Hematopoietic multipotent progenitor cell treated with erythropoietin and hydrocortisone succinate and interleukin-3 and kit ligand, for 6 days (in vitro differentiated cells): ENCODE data around the gene CCDC192.
"Not testable (repeated sequence)": the region's sequence is repeated elsewhere in the genome, so short reads cannot be mapped to it uniquely, and the experiment has no call there.

Experiments used
- DNase-seq: peaks from one replicate; pipeline ENCODE4 v3.0.0-alpha.2; 2015

CCDC192 gene

GRCh38 chr5:127769386-127769785 lies 66.2 kb downstream of the CCDC192 start:
- DNase-seq = no peak

- no peak for DNase-seq
These were observed 67.1 kb downstream of the CCDC192 start for GRCh38 chr5:127770272-127770671.

- DNase-seq = no peak
These were observed 69.3 kb downstream of the CCDC192 start for GRCh38 chr5:127772531-127772930.

- no peak for DNase-seq
These were observed 71.0 kb downstream of the CCDC192 start for GRCh38 chr5:127774221-127774620.

GRCh38 chr5:127776477-127776876 lies 73.3 kb downstream of the CCDC192 start:
- no peak for DNase-seq

- no peak for DNase-seq
These were observed 74.8 kb downstream of the CCDC192 start for GRCh38 chr5:127777957-127778356.

GRCh38 chr5:127782450-127782849 lies 79.3 kb downstream of the CCDC192 start:
- not testable (repeated sequence) for DNase-seq

GRCh38 chr5:127785098-127785927 lies 82.1 kb downstream of the CCDC192 start:
- no peak for DNase-seq

GRCh38 chr5:127791439-127791838 lies 88.2 kb downstream of the CCDC192 start:
- no peak for DNase-seq

- DNase-seq = not testable (repeated sequence)
These were observed 88.7 kb downstream of the CCDC192 start for GRCh38 chr5:127791908-127792307.

- no peak for DNase-seq
These were observed 89.9 kb downstream of the CCDC192 start for GRCh38 chr5:127793052-127793451.

GRCh38 chr5:127793879-127794278 lies 90.7 kb downstream of the CCDC192 start:
- no peak for DNase-seq

GRCh38 chr5:127796211-127796610 lies 93.0 kb downstream of the CCDC192 start:
- DNase-seq = no peak

- DNase-seq = no peak
These were observed 96.2 kb downstream of the CCDC192 start for GRCh38 chr5:127799293-127799905.

GRCh38 chr5:127801751-127802476 lies 98.7 kb downstream of the CCDC192 start:
- DNase-seq = no peak

- no peak for DNase-seq
These were observed 99.3 kb downstream of the CCDC192 start for GRCh38 chr5:127802477-127802865.

- no peak for DNase-seq
These were observed 101.8 kb downstream of the CCDC192 start for GRCh38 chr5:127804886-127805426.

GRCh38 chr5:127805448-127805847 lies 102.3 kb downstream of the CCDC192 start:
- no peak for DNase-seq

- DNase-seq = no peak
These were observed 103.6 kb downstream of the CCDC192 start for GRCh38 chr5:127806776-127807175.

GRCh38 chr5:127809533-127809932 lies 106.3 kb downstream of the CCDC192 start:
- DNase-seq = no peak

- no peak for DNase-seq
These were observed 106.8 kb downstream of the CCDC192 start for GRCh38 chr5:127810017-127810416.

- DNase-seq = peak; percentile 30
These were observed 107.7 kb downstream of the CCDC192 start for GRCh38 chr5:127810707-127811490.

GRCh38 chr5:127812570-127812969 lies 109.4 kb downstream of the CCDC192 start:
- no peak for DNase-seq
